ENCODE data around the gene CADM1.

DNA sequence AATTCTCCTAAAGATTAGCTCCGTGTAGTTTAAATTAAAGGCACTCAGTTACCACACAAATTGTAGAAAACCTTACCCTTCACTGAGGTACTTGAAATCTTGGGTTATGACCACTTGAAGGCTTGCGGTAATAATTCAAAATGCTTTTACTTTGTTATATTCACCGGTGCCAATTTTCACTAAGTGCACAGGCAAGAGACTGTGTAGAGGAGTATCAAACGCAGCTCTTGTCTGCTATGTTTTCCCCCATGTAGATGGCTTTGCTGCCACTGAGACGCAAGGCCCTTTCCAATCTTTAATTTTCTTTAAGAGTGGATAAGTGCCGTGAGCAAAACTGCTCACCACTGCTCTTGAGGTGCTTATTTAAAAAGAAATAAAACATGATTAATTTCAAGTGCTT is 155.8 kb downstream of the CADM1 start:
- TF ChIP-seq POLR2A (IDR thresholded peaks at IDR 0.05), result no peak
- TF ChIP-seq, protein P1, sequence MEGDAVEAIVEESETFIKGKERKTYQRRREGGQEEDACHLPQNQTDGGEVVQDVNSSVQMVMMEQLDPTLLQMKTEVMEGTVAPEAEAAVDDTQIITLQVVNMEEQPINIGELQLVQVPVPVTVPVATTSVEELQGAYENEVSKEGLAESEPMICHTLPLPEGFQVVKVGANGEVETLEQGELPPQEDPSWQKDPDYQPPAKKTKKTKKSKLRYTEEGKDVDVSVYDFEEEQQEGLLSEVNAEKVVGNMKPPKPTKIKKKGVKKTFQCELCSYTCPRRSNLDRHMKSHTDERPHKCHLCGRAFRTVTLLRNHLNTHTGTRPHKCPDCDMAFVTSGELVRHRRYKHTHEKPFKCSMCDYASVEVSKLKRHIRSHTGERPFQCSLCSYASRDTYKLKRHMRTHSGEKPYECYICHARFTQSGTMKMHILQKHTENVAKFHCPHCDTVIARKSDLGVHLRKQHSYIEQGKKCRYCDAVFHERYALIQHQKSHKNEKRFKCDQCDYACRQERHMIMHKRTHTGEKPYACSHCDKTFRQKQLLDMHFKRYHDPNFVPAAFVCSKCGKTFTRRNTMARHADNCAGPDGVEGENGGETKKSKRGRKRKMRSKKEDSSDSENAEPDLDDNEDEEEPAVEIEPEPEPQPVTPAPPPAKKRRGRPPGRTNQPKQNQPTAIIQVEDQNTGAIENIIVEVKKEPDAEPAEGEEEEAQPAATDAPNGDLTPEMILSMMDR (IDR thresholded peaks at IDR 0.05), result no peak
- no peak for TF ChIP-seq POLR2AphosphoS5 (IDR thresholded peaks at IDR 0.05)

All from prostate gland (tissue), 2 donors.